ENCODE results near the gene OR52B2. TPM values are rescaled to one million over a fixed set of nuclear protein-coding genes. Genes with fewer than 3 reads are reported as not detected.

The OR52B2 gene
- total RNA-seq, 4 donors from 2014 or later = 0.51 TPM; not detected in 3

DNA sequence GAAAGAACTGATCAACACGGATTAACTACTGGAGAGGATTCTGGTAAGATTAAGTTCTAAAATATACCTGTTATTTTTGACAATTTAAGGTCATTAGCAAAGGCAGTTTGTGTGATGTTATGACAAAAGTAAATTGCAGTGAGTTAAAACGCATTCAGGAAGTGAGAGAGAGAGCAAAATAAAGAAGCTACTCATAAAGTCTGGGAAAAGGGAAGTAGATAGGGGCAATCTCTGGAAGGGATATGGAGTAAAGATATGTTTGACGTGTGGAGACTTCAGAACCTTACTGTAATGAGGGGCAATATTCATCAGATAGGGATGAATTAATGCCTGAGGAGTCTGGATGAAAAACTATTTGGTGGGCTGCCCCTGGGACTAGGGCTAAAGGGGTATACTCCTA, 45.9 kb downstream of the OR52B2 start:
- TF ChIP-seq, protein P1, sequence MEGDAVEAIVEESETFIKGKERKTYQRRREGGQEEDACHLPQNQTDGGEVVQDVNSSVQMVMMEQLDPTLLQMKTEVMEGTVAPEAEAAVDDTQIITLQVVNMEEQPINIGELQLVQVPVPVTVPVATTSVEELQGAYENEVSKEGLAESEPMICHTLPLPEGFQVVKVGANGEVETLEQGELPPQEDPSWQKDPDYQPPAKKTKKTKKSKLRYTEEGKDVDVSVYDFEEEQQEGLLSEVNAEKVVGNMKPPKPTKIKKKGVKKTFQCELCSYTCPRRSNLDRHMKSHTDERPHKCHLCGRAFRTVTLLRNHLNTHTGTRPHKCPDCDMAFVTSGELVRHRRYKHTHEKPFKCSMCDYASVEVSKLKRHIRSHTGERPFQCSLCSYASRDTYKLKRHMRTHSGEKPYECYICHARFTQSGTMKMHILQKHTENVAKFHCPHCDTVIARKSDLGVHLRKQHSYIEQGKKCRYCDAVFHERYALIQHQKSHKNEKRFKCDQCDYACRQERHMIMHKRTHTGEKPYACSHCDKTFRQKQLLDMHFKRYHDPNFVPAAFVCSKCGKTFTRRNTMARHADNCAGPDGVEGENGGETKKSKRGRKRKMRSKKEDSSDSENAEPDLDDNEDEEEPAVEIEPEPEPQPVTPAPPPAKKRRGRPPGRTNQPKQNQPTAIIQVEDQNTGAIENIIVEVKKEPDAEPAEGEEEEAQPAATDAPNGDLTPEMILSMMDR (IDR thresholded peaks at IDR 0.05; ENCODE audit: low read depth) = no peak

Other genes with a start within 250 kb of the OR52B2 start
- gene OR56A3, start 228.1 kb downstream of the OR52B2 start, total RNA-seq = not detected
- not detected for gene OR56A5, start 201.8 kb downstream of the OR52B2 start, total RNA-seq
- not detected for gene OR52L1, start 183.3 kb downstream of the OR52B2 start, total RNA-seq
- under 1 TPM in 1 of 4 donors, not detected in 3; 0.19 TPM for gene OR56A4, start 163.4 kb downstream of the OR52B2 start, total RNA-seq
- gene OR56A1, start 139.6 kb downstream of the OR52B2 start, total RNA-seq = under 1 TPM in 2 of 4 donors, not detected in 2; under 0.01 to 0.19 TPM
- gene OR56B4, start 62.6 kb downstream of the OR52B2 start, total RNA-seq = not detected
- gene OR52W1, start 28.9 kb upstream of the OR52B2 start, total RNA-seq = not detected
- gene C11orf42, start 35.2 kb upstream of the OR52B2 start, total RNA-seq = not detected
- gene FHIP1B, start 64.3 kb upstream of the OR52B2 start, total RNA-seq = 10 to 100 TPM; 19.2 to 43.2 (median 31.3) TPM
- not detected for gene CNGA4, start 68.8 kb upstream of the OR52B2 start, total RNA-seq
- gene CCKBR, start 89.5 kb upstream of the OR52B2 start, total RNA-seq = not detected
- gene CAVIN3, start 150.2 kb upstream of the OR52B2 start, total RNA-seq = 100 to 1,000 TPM in 2 of 4 donors, 10 to 100 TPM in 2; 34.9 to 158 (median 90.9) TPM
- 10 to 100 TPM; 21.2 to 47.1 (median 25.8) TPM for gene SMPD1, start 220.1 kb upstream of the OR52B2 start, total RNA-seq
- 10 to 100 TPM; 17.0 to 24.1 (median 21.4) TPM for gene APBB1, start 248.8 kb upstream of the OR52B2 start, total RNA-seq

All from subcutaneous adipose tissue (tissue), 4 donors.